A549 (cell line): Measurements from ENCODE around the gene HMGN4. TPM values are rescaled to one million over a fixed set of nuclear protein-coding genes. Genes with fewer than 3 reads are reported as not detected.

ENCODE experiments used
- ATAC-seq, 2 experiments: fragments of 200-7000 bp in 1 of 2; fragments of >200 bp in 1 of 2; cut with Nextera tagmentation in 1 of 2; cut with Tn5 transposase in 1 of 2; 3 replicates each; pipeline versions ENCODE4 v1.8.0 to v1.9.1; 2018 to 2020; ENCODE audit warnings: mild to moderate bottlenecking in 1 of 2, moderate library complexity in 1 of 2
- CTCF ChIA-PET: fragments of 300-600 bp; sonication (Branson Sonifier 250); formaldehyde crosslinking; extraction: SDS; loops from one replicate; lab custom pipeline; 2021; ENCODE audit warnings: antibody characterized with exemption, inconsistent platforms; lab: Yijun Ruan, JAX
- POLR2A ChIA-PET: fragments of 350-600 bp; formaldehyde crosslinking; extraction: SDS; loops from one replicate; lab custom pipeline; 2021; ENCODE audit warnings: antibody characterized with exemption, inconsistent platforms; lab: Yijun Ruan, JAX
- DNase-seq, 2 experiments: peaks; one replicate each; pipeline versions ENCODE4 v3.0.0 to v3.0.0-alpha.2; 2011 to 2016; ENCODE audit warnings: low read depth in 1 of 2, low spot score in 1 of 2
- FAIRE-seq: peaks from 2 replicates; lab custom pipeline; 2011; peaks lifted over from hg19 to GRCh38; lab: Jason Lieb, UNC
- H3K27ac ChIP-seq, 2 experiments: fragments of >200 bp; sonication (Bioruptor Twin); formaldehyde crosslinking; 3 replicates each; pipeline ENCODE4 v1.5.1; 2016 to 2017
- H3K4me1 ChIP-seq: fragments of >200 bp; sonication (Bioruptor Twin); formaldehyde crosslinking; 3 replicates; pipeline ENCODE4 v1.6.1; 2016
- H3K4me2 ChIP-seq: fragments of >200 bp; sonication (Bioruptor Twin); formaldehyde crosslinking; 3 replicates; pipeline ENCODE4 v1.6.1; 2016
- H3K4me3 ChIP-seq: fragments of >200 bp; sonication (Bioruptor Twin); formaldehyde crosslinking; 3 replicates; pipeline ENCODE4 v1.5.1; 2016
- H3K9me3 ChIP-seq: fragments of >200 bp; sonication (Bioruptor Twin); formaldehyde crosslinking; 3 replicates; pipeline ENCODE4 v1.6.1; 2016
- CBX2 ChIP-seq: fragments of 200-600 bp; sonication (generic); IDR thresholded peaks from 2 replicates; pipeline ENCODE4 v1.6.1; 2016; ENCODE audit warnings: low read depth, mild to moderate bottlenecking, borderline replicate concordance
- CEBPB ChIP-seq, 2 experiments: fragments of >200 bp in 1 of 2; sonication (Bioruptor Twin) in 1 of 2; formaldehyde crosslinking in 1 of 2; IDR thresholded peaks; 2 replicates each; pipeline ENCODE4 v1.6.1; 2012 to 2016
- CTCF ChIP-seq: fragments of >200 bp; sonication (Bioruptor Twin); formaldehyde crosslinking; IDR thresholded peaks from 3 replicates; pipeline ENCODE4 v1.5.1; 2016
- FOSB ChIP-seq: fragments of 250-450 bp; sonication (Bioruptor Pico); IDR thresholded peaks from 2 replicates; pipeline ENCODE4 v1.5.0; 2020; ENCODE audit warnings: mild to moderate bottlenecking, moderate library complexity
- GATA3 ChIP-seq: IDR thresholded peaks from 2 replicates; pipeline ENCODE4 v1.6.1; 2012; ENCODE audit warnings: borderline replicate concordance
- HEYL ChIP-seq: fragments of 250-450 bp; sonication (Bioruptor Pico); IDR thresholded peaks from 2 replicates; pipeline ENCODE4 v1.8.0; 2021; ENCODE audit warnings: mild to moderate bottlenecking, moderate library complexity
- HMGXB4 ChIP-seq: fragments of 250-450 bp; sonication (Bioruptor Pico); IDR thresholded peaks from 2 replicates; pipeline ENCODE4 v1.5.0; 2021; ENCODE audit warnings: mild to moderate bottlenecking, moderate library complexity, borderline replicate concordance
- HOXA7 ChIP-seq: fragments of 250-450 bp; sonication (Bioruptor Pico); IDR thresholded peaks from 2 replicates; pipeline ENCODE4 v1.5.0; 2020; ENCODE audit warnings: mild to moderate bottlenecking, moderate library complexity
- JUNB ChIP-seq: fragments of >200 bp; sonication (Bioruptor Twin); formaldehyde crosslinking; IDR thresholded peaks from 2 replicates; pipeline ENCODE4 v1.6.1; 2016
- MAFK ChIP-seq: fragments of 450-650 bp; IDR thresholded peaks from 2 replicates; pipeline ENCODE4 v1.6.1; 2014; ENCODE audit not compliant: partially characterized antibody
- MAZ ChIP-seq: fragments of 150-350 bp; IDR thresholded peaks from 2 replicates; pipeline ENCODE4 v1.6.1; 2014; ENCODE audit warnings: antibody characterized with exemption, low read depth, low read length, borderline replicate concordance
- NR3C1 ChIP-seq: fragments of >200 bp; sonication (Bioruptor Twin); formaldehyde crosslinking; IDR thresholded peaks from 3 replicates; pipeline ENCODE4 v1.6.1; 2017
- POLR2AphosphoS2 ChIP-seq: conservative IDR thresholded peaks from 2 replicates; pipeline ENCODE4 v1.6.1; 2012; ENCODE audit warnings: low read length, improper control_type of control experiment, inconsistent platforms
- RARB ChIP-seq: fragments of 250-450 bp; sonication (Bioruptor Pico); IDR thresholded peaks from 2 replicates; pipeline ENCODE4 v1.8.0; 2021; ENCODE audit warnings: mild to moderate bottlenecking, moderate library complexity
- RFX5 ChIP-seq: fragments of 450-650 bp; IDR thresholded peaks from 2 replicates; pipeline ENCODE4 v1.7.1; 2014; ENCODE audit warnings: antibody characterized with exemption, mild to moderate bottlenecking, moderate library complexity
- SREBF2 ChIP-seq: fragments of 450-650 bp; IDR thresholded peaks from 2 replicates; pipeline ENCODE4 v1.6.1; 2014; ENCODE audit warnings: mild to moderate bottlenecking, moderate library complexity
- TFCP2L1 ChIP-seq: fragments of 250-450 bp; sonication (Bioruptor Pico); IDR thresholded peaks from 2 replicates; pipeline ENCODE4 v1.5.0; 2021; ENCODE audit warnings: mild to moderate bottlenecking
- ZC3H11A ChIP-seq: fragments of 450-650 bp; IDR thresholded peaks from 2 replicates; pipeline ENCODE4 v1.6.1; 2014; ENCODE audit warnings: antibody characterized with exemption, mild to moderate bottlenecking
- ZSCAN20 ChIP-seq: fragments of 250-450 bp; sonication (Bioruptor Pico); IDR thresholded peaks from 2 replicates; pipeline ENCODE4 v1.8.0; 2022; ENCODE audit warnings: mild to moderate bottlenecking, moderate library complexity
- WGBS: methylation state at CpG from one replicate; pipeline ENCODE4 v1.1.6; 2017; ENCODE audit errors: missing lambda C conversion rate; 5-methylcytosine and 5-hydroxymethylcytosine counted together
- polyA plus RNA-seq, 4 experiments: library from polyadenylated mRNA; depleted of rRNA in 3 of 4; stranded (reverse); fragments of >200 nt; fragmentation: RNase III in 1 of 4; extraction: RNeasy Plus Mini Kit Qiagen cat#74134 plus additional on column Dnase treatment in 1 of 4; gene quantifications; 2 replicates in 3 of 4; 3 replicates in 1 of 4; pipeline ENCODE4 v1.2.3, GENCODE V29; 2011 to 2017
- TF ChIP-seq, protein P1 (sequence below): fragments of 250-450 bp; sonication (Bioruptor Pico); IDR thresholded peaks from 2 replicates; pipeline ENCODE4 v1.5.0; 2020; ENCODE audit warnings: low read depth, mild to moderate bottlenecking, moderate library complexity
- TF ChIP-seq, protein P2 (sequence below): IDR thresholded peaks from 2 replicates; pipeline ENCODE4 v1.6.1; 2012
- TF ChIP-seq, protein P3 (sequence below): fragments of >200 bp; sonication (Bioruptor Twin); formaldehyde crosslinking; IDR thresholded peaks from 3 replicates; pipeline ENCODE4 v1.6.1; 2016
- TF ChIP-seq, protein P4 (sequence below): fragments of 450-650 bp; IDR thresholded peaks from 2 replicates; pipeline ENCODE4 v1.6.1; 2014; ENCODE audit warnings: antibody characterized with exemption

The HMGN4 gene
- polyA plus RNA-seq, 2 of the 4 experiments (the other 2 are of a cell fraction), result 55.0 to 59.0 TPM

DNA sequence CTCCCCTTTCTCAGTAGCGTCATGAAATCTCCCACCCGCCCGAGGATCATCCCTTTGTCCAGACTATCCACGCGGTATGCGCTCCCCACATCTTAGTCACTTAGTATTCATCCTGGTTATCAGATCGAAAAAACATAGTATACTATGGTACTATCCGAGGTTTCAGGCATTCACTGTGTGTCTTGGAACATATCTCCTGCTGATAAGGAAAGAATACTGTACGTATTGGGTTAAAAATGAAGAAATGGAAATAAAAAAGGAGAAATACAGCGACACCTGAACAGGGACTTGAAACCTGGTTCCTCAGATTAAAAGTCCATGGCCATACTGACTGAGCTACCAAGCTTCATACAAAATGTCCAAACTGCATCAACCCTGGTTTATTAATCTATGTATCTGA is 14.0 kb downstream of the HMGN4 start:
- ATAC-seq, result no peak
- TF ChIP-seq JUNB (no peak), MAFK (no peak), CBX2 (no peak)
- TF ChIP-seq, protein P1, sequence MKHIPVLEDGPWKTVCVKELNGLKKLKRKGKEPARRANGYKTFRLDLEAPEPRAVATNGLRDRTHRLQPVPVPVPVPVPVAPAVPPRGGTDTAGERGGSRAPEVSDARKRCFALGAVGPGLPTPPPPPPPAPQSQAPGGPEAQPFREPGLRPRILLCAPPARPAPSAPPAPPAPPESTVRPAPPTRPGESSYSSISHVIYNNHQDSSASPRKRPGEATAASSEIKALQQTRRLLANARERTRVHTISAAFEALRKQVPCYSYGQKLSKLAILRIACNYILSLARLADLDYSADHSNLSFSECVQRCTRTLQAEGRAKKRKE (CRISPR knock-in tag), result no peak
- peaks cover 5% of the 10 kb centered on the region; the same call in 2 of the 3 replicates for H3K4me1 ChIP-seq
- no peak for FAIRE-seq
- peak overlapping the region; percentile 72; the same call in 2 of the 3 replicates for H3K4me2 ChIP-seq
- POLR2A ChIA-PET, result interaction anchor here (1.2 kb wide), 1 partner anchor 19 kb away, joined by 4 read pairs; no protein-coding TSS in a partner anchor
- DNase-seq, result no peak
- no peak overlapping the region for H3K27ac ChIP-seq
- no peak overlapping the region for H3K4me3 ChIP-seq
- H3K9me3 ChIP-seq, result no peaks in the 10 kb centered on the region
- WGBS, result 84% methylated on average over 10 of the region's 10 CpGs
- CTCF ChIA-PET, result interaction anchor here (0.9 to 1.5 kb wide), 2 partner anchors 17 to 20 kb away, joined by 3 to 4 read pairs; no protein-coding TSS in a partner anchor

DNA sequence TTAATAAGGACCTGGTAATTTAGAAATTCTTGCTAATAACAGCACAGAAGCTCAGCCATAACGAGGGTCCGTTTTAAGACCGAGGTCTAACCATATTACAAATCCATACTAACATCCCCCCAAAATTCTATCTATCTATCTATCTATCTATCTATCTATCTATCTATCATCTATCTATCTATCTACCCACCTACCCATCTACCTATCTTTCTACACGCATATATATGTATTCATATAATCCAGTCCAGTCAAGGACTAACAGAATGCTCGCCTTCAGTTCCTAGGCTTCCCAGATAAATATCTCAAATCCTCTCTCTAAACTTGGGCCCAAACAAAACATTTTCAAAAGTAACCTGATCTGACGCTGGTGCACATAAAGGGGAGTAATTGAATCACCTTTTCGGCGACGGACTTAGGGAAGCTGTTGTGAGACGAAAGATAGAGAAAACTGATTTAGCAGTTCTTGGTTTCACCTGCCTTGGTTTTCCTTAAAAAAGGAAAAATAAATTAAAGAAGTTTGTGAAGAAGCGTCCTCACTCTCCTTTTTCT is 14.5 kb downstream of the HMGN4 start:
- no peak for FAIRE-seq
- H3K4me1 ChIP-seq, result peaks cover 9% of the 10 kb centered on the region; the same call in 2 of the 3 replicates
- H3K9me3 ChIP-seq, result no peaks in the 10 kb centered on the region
- CTCF ChIA-PET, result interaction anchor here (0.9 to 1.9 kb wide), 3 partner anchors 17 to 211 kb away, joined by 3 to 6 read pairs (median 4); no protein-coding TSS in a partner anchor
- H3K27ac ChIP-seq, result 0 out of 6 replicates have a peak overlapping the region, but pooled peaks of 1 of the 2 experiments have one; percentile 29
- no peak for DNase-seq
- POLR2A ChIA-PET, result interaction anchor here (1.2 to 1.6 kb wide), 2 partner anchors 15 to 20 kb away, joined by 4 to 7 read pairs; partner anchors contain the start of gene HMGN4
- peak overlapping the region; percentile 48 for H3K4me3 ChIP-seq
- TF ChIP-seq, protein P2, sequence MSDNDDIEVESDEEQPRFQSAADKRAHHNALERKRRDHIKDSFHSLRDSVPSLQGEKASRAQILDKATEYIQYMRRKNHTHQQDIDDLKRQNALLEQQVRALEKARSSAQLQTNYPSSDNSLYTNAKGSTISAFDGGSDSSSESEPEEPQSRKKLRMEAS, result no peak
- TF ChIP-seq, protein P3, sequence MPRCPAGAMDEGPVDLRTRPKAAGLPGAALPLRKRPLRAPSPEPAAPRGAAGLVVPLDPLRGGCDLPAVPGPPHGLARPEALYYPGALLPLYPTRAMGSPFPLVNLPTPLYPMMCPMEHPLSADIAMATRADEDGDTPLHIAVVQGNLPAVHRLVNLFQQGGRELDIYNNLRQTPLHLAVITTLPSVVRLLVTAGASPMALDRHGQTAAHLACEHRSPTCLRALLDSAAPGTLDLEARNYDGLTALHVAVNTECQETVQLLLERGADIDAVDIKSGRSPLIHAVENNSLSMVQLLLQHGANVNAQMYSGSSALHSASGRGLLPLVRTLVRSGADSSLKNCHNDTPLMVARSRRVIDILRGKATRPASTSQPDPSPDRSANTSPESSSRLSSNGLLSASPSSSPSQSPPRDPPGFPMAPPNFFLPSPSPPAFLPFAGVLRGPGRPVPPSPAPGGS, result no peak
- TF ChIP-seq, protein P1 (CRISPR knock-in tag), result no peak
- TF ChIP-seq ZSCAN20 (CRISPR knock-in tag) (no peak), GATA3 (no peak), RARB (CRISPR knock-in tag) (no peak)
- peak overlapping the region; percentile 72 for H3K4me2 ChIP-seq
- no peak for ATAC-seq
- 71% methylated on average over 11 of the region's 11 CpGs for WGBS

DNA sequence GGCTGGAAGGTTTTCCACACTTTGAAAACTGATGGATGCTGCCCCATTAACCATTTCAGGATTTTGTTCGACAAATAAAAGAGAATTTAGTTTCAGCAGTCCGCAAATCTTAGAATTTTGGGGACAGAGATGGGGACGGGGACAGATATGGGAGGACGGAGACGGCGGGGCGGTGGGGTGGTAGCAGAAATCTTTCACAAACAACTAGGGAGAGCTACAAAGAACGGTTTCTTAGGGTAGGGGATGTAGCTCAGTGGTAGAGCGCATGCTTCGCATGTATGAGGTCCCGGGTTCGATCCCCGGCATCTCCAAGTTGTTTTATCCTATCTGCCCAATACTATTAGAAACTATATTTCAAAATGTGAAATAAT is 15.1 kb downstream of the HMGN4 start:
- ATAC-seq, result peak; percentile 9 to 33; a peak in 4 of 6 replicates
- Histone ChIP-seq H3K4me1 (peaks cover 9% of the 10 kb centered on the region; the same call in 2 of the 3 replicates), H3K27ac (peak overlapping the region in 1 of 2 experiments; percentile 79; a peak in 3 of 6 replicates), H3K4me3 (peak overlapping the region; percentile 48), H3K9me3 (no peaks in the 10 kb centered on the region), H3K4me2 (peak overlapping the region; percentile 72)
- POLR2A ChIA-PET, result interaction anchor here (0.8 to 1.6 kb wide), 4 partner anchors 16 to 24 kb away, joined by 3 to 7 read pairs (median 4); partner anchors contain the start of gene HMGN4
- CTCF ChIA-PET, result interaction anchor here (1.3 to 1.9 kb wide), 2 partner anchors 42 to 212 kb away, joined by 4 to 6 read pairs; no protein-coding TSS in a partner anchor
- DNase-seq, result peak in 1 of 2 experiments; percentile 69
- no peak for FAIRE-seq
- 1% methylated on average over 13 of the region's 13 CpGs for WGBS
- TF ChIP-seq FOSB (CRISPR knock-in tag) (no peak), CEBPB (IDR thresholded peaks at IDR 0.05) (no peak), CTCF (no peak), NR3C1 (no peak), GATA3 (no peak), SREBF2 (peak; percentile 59), ZC3H11A (no peak), HEYL (no peak), TFCP2L1 (CRISPR knock-in tag) (no peak), POLR2AphosphoS2 (no peak), MAZ (0 out of 2 replicates have a peak, but pooled peaks have one; percentile 26), HMGXB4 (CRISPR knock-in tag) (peak; percentile 40; the same call in 1 of the 2 replicates), RFX5 (no peak), HOXA7 (CRISPR knock-in tag) (no peak)
- TF ChIP-seq, protein P4, sequence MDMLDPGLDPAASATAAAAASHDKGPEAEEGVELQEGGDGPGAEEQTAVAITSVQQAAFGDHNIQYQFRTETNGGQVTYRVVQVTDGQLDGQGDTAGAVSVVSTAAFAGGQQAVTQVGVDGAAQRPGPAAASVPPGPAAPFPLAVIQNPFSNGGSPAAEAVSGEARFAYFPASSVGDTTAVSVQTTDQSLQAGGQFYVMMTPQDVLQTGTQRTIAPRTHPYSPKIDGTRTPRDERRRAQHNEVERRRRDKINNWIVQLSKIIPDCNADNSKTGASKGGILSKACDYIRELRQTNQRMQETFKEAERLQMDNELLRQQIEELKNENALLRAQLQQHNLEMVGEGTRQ, result no peak
